OCI-LY1 (cell line): Measurements from ENCODE around the gene ZBTB16.
A peak's percentile ranks its signal among the peaks of the same experiment; 100 is the strongest.

Experiments used
- H2AFZ ChIP-seq: fragments of 200-600 bp; sonication (generic), shearing (Covaris generic); 2 replicates; pipeline ENCODE4 v1.6.0; 2014; ENCODE audit warnings: antibody characterized with exemption, mild to moderate bottlenecking, low read length
- H3F3A ChIP-seq: fragments of 200-600 bp; sonication (generic), shearing (Covaris generic); 2 replicates; pipeline ENCODE4 v1.6.0; 2014; ENCODE audit warnings: mild to moderate bottlenecking, antibody characterized with exemption, low read length, moderate library complexity; ENCODE audit not compliant: insufficient read depth
- H3K27ac ChIP-seq: fragments of 200-600 bp; sonication (generic); 2 replicates; pipeline ENCODE4 v1.5.1; 2014; ENCODE audit warnings: low read length, mixed run types, mild to moderate bottlenecking, low read depth; ENCODE audit not compliant: poor library complexity, severe bottlenecking
- H3K27me3 ChIP-seq: fragments of 200-600 bp; sonication (generic); 2 replicates; pipeline ENCODE4 v1.6.0; 2014; ENCODE audit warnings: antibody characterized with exemption, mild to moderate bottlenecking, low read length, moderate library complexity; ENCODE audit not compliant: insufficient read depth
- H3K36me3 ChIP-seq: fragments of 200-600 bp; sonication (generic); 2 replicates; pipeline ENCODE4 v1.6.1; 2014; ENCODE audit warnings: mild to moderate bottlenecking, antibody characterized with exemption, low read length, moderate library complexity, mixed read lengths; ENCODE audit not compliant: insufficient read depth
- H3K4me1 ChIP-seq: fragments of 200-600 bp; sonication (generic); 2 replicates; pipeline ENCODE4 v1.5.1; 2014; ENCODE audit warnings: mild to moderate bottlenecking, low read length, moderate library complexity; ENCODE audit not compliant: insufficient read depth, severe bottlenecking
- H3K4me2 ChIP-seq: fragments of 200-600 bp; sonication (generic), shearing (Covaris generic); 2 replicates; pipeline ENCODE4 v1.6.1; 2014; ENCODE audit warnings: low read length
- H3K4me3 ChIP-seq: fragments of 200-600 bp; sonication (generic); 2 replicates; pipeline ENCODE4 v1.5.1; 2014; ENCODE audit warnings: low read length, low read depth, mild to moderate bottlenecking, mixed read lengths; ENCODE audit not compliant: poor library complexity, severe bottlenecking
- H3K79me2 ChIP-seq: fragments of 200-600 bp; shearing (Covaris generic); 2 replicates; pipeline ENCODE4 v1.6.1; 2016; ENCODE audit warnings: mixed run types, low read length, mixed read lengths; ENCODE audit not compliant: insufficient read depth
- H3K9ac ChIP-seq: fragments of 200-600 bp; sonication (generic), shearing (Covaris generic); 2 replicates; pipeline ENCODE4 v1.6.1; 2014; ENCODE audit warnings: mild to moderate bottlenecking, low read length, mixed read lengths
- H3K9me2 ChIP-seq: fragments of 200-600 bp; sonication (generic), shearing (Covaris generic); 2 replicates; pipeline ENCODE4 v1.6.1; 2014; ENCODE audit warnings: low read depth, mild to moderate bottlenecking, low read length, mixed read lengths
- H3K9me3 ChIP-seq: fragments of 200-600 bp; shearing (Covaris generic); 2 replicates; pipeline ENCODE4 v1.6.1; 2014; ENCODE audit warnings: low read length, mixed read lengths
- H4K20me1 ChIP-seq: fragments of 200-600 bp; sonication (generic), shearing (Covaris generic); 2 replicates; pipeline ENCODE4 v1.6.0; 2016; ENCODE audit warnings: mild to moderate bottlenecking, low read length; ENCODE audit not compliant: insufficient read depth
- CTCF ChIP-seq: fragments of 200-600 bp; sonication (generic), shearing (Covaris generic); IDR thresholded peaks from 2 replicates; pipeline ENCODE4 v1.5.1; 2017; ENCODE audit warnings: mild to moderate bottlenecking, antibody characterized with exemption, low read length, moderate library complexity, mixed read lengths
- EZH2 ChIP-seq: fragments of 200-600 bp; sonication (generic), shearing (Covaris generic); IDR thresholded peaks from 2 replicates; pipeline ENCODE4 v1.8.0; 2017; ENCODE audit warnings: borderline replicate concordance, mixed run types, mild to moderate bottlenecking, antibody characterized with exemption, low read length, moderate library complexity, mixed read lengths

The ZBTB16 gene

GRCh38 chr11:114191893-114192292, 132.4 kb downstream of the ZBTB16 start:
- Histone ChIP-seq H3K4me3 (no peak overlapping the region), H3K9me2 (no peaks in the 10 kb centered on the region), H3F3A (no peaks in the 10 kb centered on the region), H3K4me2 (no peak overlapping the region), H3K27me3 (no peaks in the 10 kb centered on the region), H3K79me2 (no peaks in the 10 kb centered on the region), H4K20me1 (no peaks in the 10 kb centered on the region), H3K36me3 (no peaks in the 10 kb centered on the region; the same call in 1 of the 2 replicates), H3K9me3 (no peaks in the 10 kb centered on the region), H3K27ac (no peak overlapping the region), H3K4me1 (peaks cover 14% of the 10 kb centered on the region), H3K9ac (no peak overlapping the region), H2AFZ (no peak overlapping the region)
- TF ChIP-seq EZH2 (no peak), CTCF (no peak)

GRCh38 chr11:114192841-114193389, 133.4 kb downstream of the ZBTB16 start:
- Histone ChIP-seq H3K27ac (no peak overlapping the region), H3K9ac (no peak overlapping the region), H2AFZ (no peak overlapping the region), H3K4me1 (peaks cover 11% of the 10 kb centered on the region), H3K36me3 (no peaks in the 10 kb centered on the region; the same call in 1 of the 2 replicates), H3K79me2 (no peaks in the 10 kb centered on the region), H3F3A (no peaks in the 10 kb centered on the region), H3K9me2 (no peaks in the 10 kb centered on the region), H4K20me1 (no peaks in the 10 kb centered on the region), H3K4me3 (no peak overlapping the region), H3K4me2 (no peak overlapping the region), H3K27me3 (no peaks in the 10 kb centered on the region), H3K9me3 (no peaks in the 10 kb centered on the region)
- no peak for TF ChIP-seq EZH2
- peak; percentile 50 for TF ChIP-seq CTCF

- Histone ChIP-seq H3K4me2 (no peak overlapping the region), H3K9ac (no peak overlapping the region), H3K4me1 (peaks cover 11% of the 10 kb centered on the region), H3K9me3 (no peaks in the 10 kb centered on the region), H3K27ac (no peak overlapping the region), H3K9me2 (no peaks in the 10 kb centered on the region), H3F3A (no peaks in the 10 kb centered on the region), H2AFZ (no peak overlapping the region), H4K20me1 (no peaks in the 10 kb centered on the region), H3K4me3 (no peak overlapping the region), H3K27me3 (no peaks in the 10 kb centered on the region), H3K79me2 (no peaks in the 10 kb centered on the region), H3K36me3 (no peaks in the 10 kb centered on the region; the same call in 1 of the 2 replicates)
- TF ChIP-seq EZH2: no peak
- TF ChIP-seq CTCF: no peak
These were observed 134.5 kb downstream of the ZBTB16 start for GRCh38 chr11:114193730-114194679.
